NCI-H128 (cell line): ENCODE data around the gene HEMK1.

Experiments used
- DNase-seq: peaks from one replicate; lab custom pipeline; 2025; ENCODE audit not compliant: unreplicated experiment; lab: John Stamatoyannopoulos, UW

HEMK1 gene

GRCh38 chr3:50568947-50569749 is at the start of gene HEMK1:
Gene HEMK1, plus strand, starts transcription at chr3:50569522. Its CDS starts 1,583 bp downstream, at chr3:50571105.
- DNase-seq, result peak; percentile 85

- DNase-seq, result no peak
Observed at GRCh38 chr3:50520849-50521248, 48.5 kb upstream of the HEMK1 start.

- no peak for DNase-seq
Observed at GRCh38 chr3:50521572-50521971, 47.8 kb upstream of the HEMK1 start.

GRCh38 chr3:50523279-50523811 is 46.0 kb upstream of the HEMK1 start:
- DNase-seq, result no peak

GRCh38 chr3:50524746-50525145 is 44.6 kb upstream of the HEMK1 start:
- DNase-seq, result no peak

GRCh38 chr3:50525191-50525910 is 44.0 kb upstream of the HEMK1 start:
- no peak for DNase-seq

GRCh38 chr3:50525987-50526386 is 43.3 kb upstream of the HEMK1 start:
- DNase-seq, result no peak

GRCh38 chr3:50530001-50530970 is 39.0 kb upstream of the HEMK1 start:
- no peak for DNase-seq

- no peak for DNase-seq
Observed at GRCh38 chr3:50531201-50531600, 38.1 kb upstream of the HEMK1 start.

- DNase-seq, result no peak
Observed at GRCh38 chr3:50532062-50532705, 37.1 kb upstream of the HEMK1 start.

- no peak for DNase-seq
Observed at GRCh38 chr3:50533316-50533715, 36.0 kb upstream of the HEMK1 start.

GRCh38 chr3:50533807-50534461 is 35.4 kb upstream of the HEMK1 start:
- DNase-seq, result no peak

GRCh38 chr3:50534681-50535330 is 34.5 kb upstream of the HEMK1 start:
- no peak for DNase-seq

GRCh38 chr3:50536471-50537180 is 32.7 kb upstream of the HEMK1 start:
- DNase-seq, result no peak

- DNase-seq, result no peak
Observed at GRCh38 chr3:50537421-50538129, 31.7 kb upstream of the HEMK1 start.

- DNase-seq, result no peak
Observed at GRCh38 chr3:50539356-50540286, 29.7 kb upstream of the HEMK1 start.
